K562 (cell line): ENCODE data around the gene MAP4K1. TPM values are rescaled to one million over a fixed set of nuclear protein-coding genes. Genes with fewer than 3 reads are reported as not detected.
A peak's percentile ranks its signal among the peaks of the same experiment; 100 is the strongest.

Experiments
- ATAC-seq: fragments of 200-7000 bp; cut with Tn5 transposase; 3 replicates; pipeline ENCODE4 v1.9.1; 2020; ENCODE audit warnings: moderate library complexity
- BruUV-seq: library from RNA; stranded (reverse); fragments of 400-500 nt; replicated peaks from 2 replicates; lab custom pipeline; 2021; lab: Mats Ljungman, UMichigan
- CTCF ChIA-PET: fragments of 300-600 bp; formaldehyde crosslinking; extraction: SDS; loops from one replicate; lab custom pipeline; 2021; ENCODE audit warnings: low intra/inter-chr PET ratio; lab: Yijun Ruan, JAX
- POLR2A ChIA-PET: fragments of 300-600, 350-650 bp; sonication (Branson Sonifier 250); formaldehyde crosslinking; extraction: SDS; loops from one replicate; lab custom pipeline; 2021; ENCODE audit warnings: antibody characterized with exemption, inconsistent platforms; lab: Yijun Ruan, JAX
- DNase-seq, 4 experiments: peaks; one replicate each; pipeline versions ENCODE4 v3.0.0 to v3.0.0-alpha.2; 2011 to 2018; ENCODE audit warnings: low spot score in 3 of 4, mixed read lengths in 3 of 4; ENCODE audit errors: extremely low read depth in 1 of 4
- FAIRE-seq: peaks from 2 replicates; lab custom pipeline; 2011; peaks lifted over from hg19 to GRCh38; lab: Jason Lieb, UNC
- H2AFZ ChIP-seq: 2 replicates; pipeline ENCODE4 v1.6.0; 2011; ENCODE audit warnings: low read depth, low read length, control low read depth, inconsistent platforms
- H3K27ac ChIP-seq: fragments of 200-600 bp; 3 replicates; pipeline ENCODE4 v1.8.0; 2011; ENCODE audit warnings: low read depth, mild to moderate bottlenecking, control low read depth, inconsistent platforms, low read length, moderate library complexity, mixed read lengths; ENCODE audit errors: extremely low read depth
- H3K27me3 ChIP-seq, 2 experiments: fragments of 300-600 bp in 1 of 2; 2 replicates in 1 of 2; 3 replicates in 1 of 2; pipeline versions ENCODE4 v1.6.0 to v1.8.0; 2011; ENCODE audit warnings: inconsistent platforms in 2 of 2, low read length in 2 of 2, mild to moderate bottlenecking in 1 of 2, mixed read lengths in 1 of 2, moderate library complexity in 1 of 2; ENCODE audit not compliant: control insufficient read depth in 2 of 2, insufficient read depth in 2 of 2
- H3K36me3 ChIP-seq: fragments of 300-600 bp; 3 replicates; pipeline ENCODE4 v1.8.0; 2011; ENCODE audit warnings: mild to moderate bottlenecking, low read length, inconsistent platforms; ENCODE audit not compliant: control insufficient read depth, insufficient read depth
- H3K4me1 ChIP-seq, 2 experiments: fragments of 200-600 bp in 1 of 2; replicated peaks in 1 of 2; 2 replicates in 1 of 2; 3 replicates in 1 of 2; pipeline versions ENCODE4 v1.5.1 to v1.8.0; 2011; ENCODE audit warnings: inconsistent platforms in 2 of 2, low read length in 2 of 2, mild to moderate bottlenecking in 1 of 2, mixed read lengths in 1 of 2, moderate library complexity in 1 of 2; ENCODE audit not compliant: control insufficient read depth in 2 of 2, insufficient read depth in 2 of 2
- H3K4me2 ChIP-seq: 2 replicates; pipeline ENCODE4 v1.6.1; 2011; ENCODE audit warnings: low read length, control low read depth, inconsistent platforms, mixed read lengths; ENCODE audit not compliant: insufficient read depth
- H3K4me3 ChIP-seq: fragments of 200-600 bp; sonication (generic), shearing (Covaris generic); 2 replicates; pipeline ENCODE4 v1.5.1; 2016; ENCODE audit warnings: control low read depth, inconsistent platforms
- H3K79me2 ChIP-seq: fragments of 200-600 bp; 3 replicates; pipeline ENCODE4 v1.8.0; 2011; ENCODE audit warnings: low read length, inconsistent platforms; ENCODE audit not compliant: control insufficient read depth, insufficient read depth
- H3K9ac ChIP-seq, 2 experiments: 2 replicates each; pipeline versions ENCODE4 v1.6.0 to v1.6.1; 2011; ENCODE audit warnings: low read depth in 2 of 2, low read length in 2 of 2, control low read depth in 1 of 2, inconsistent platforms in 1 of 2, mild to moderate bottlenecking in 1 of 2, mixed read lengths in 1 of 2; ENCODE audit not compliant: insufficient read depth in 1 of 2
- H3K9me1 ChIP-seq: one replicate; pipeline ENCODE4 v1.6.0; 2011; ENCODE audit warnings: inconsistent platforms, mild to moderate bottlenecking, low read length, moderate library complexity; ENCODE audit not compliant: control insufficient read depth, insufficient read depth
- H3K9me3 ChIP-seq: replicated peaks from 2 replicates; pipeline ENCODE4 v1.5.1; 2011; ENCODE audit warnings: low read depth, low read length, inconsistent platforms; ENCODE audit not compliant: control insufficient read depth, insufficient read depth
- H4K20me1 ChIP-seq: replicated peaks from 2 replicates; pipeline ENCODE4 v1.6.1; 2011; ENCODE audit warnings: low read length, inconsistent platforms, mixed read lengths; ENCODE audit not compliant: control insufficient read depth, insufficient read depth
- ATF1 ChIP-seq, 2 experiments: fragments of 450-650 bp in 1 of 2; IDR thresholded peaks; 2 replicates each; pipeline ENCODE4 v1.6.1; 2016; ENCODE audit warnings: missing compliant biosample characterization in 1 of 2, missing genetic modification characterization in 1 of 2
- BRCA1 ChIP-seq, 2 experiments: fragments of 450-650 bp in 1 of 2; sonication (generic) in 1 of 2; formaldehyde crosslinking in 1 of 2; IDR thresholded peaks; 2 replicates each; pipeline versions ENCODE4 v1.5.0 to v1.6.1; 2017 to 2020; ENCODE audit warnings: mild to moderate bottlenecking in 1 of 2, missing genetic modification reagents in 1 of 2
- BRF1 ChIP-seq: IDR thresholded peaks from 3 replicates; pipeline ENCODE4 v1.6.1; 2011; ENCODE audit warnings: borderline replicate concordance, mild to moderate bottlenecking; ENCODE audit not compliant: insufficient read length; ENCODE audit errors: extremely low read depth
- CREB1 ChIP-seq, 2 experiments: sonication (generic) in 1 of 2; formaldehyde crosslinking in 1 of 2; IDR thresholded peaks; 2 replicates each; pipeline versions ENCODE4 v1.6.1 to v1.8.0; 2012 to 2022; ENCODE audit warnings: inconsistent platforms in 1 of 2, mild to moderate bottlenecking in 1 of 2, missing genetic modification reagents in 1 of 2, moderate library complexity in 1 of 2
- HMGN3 ChIP-seq: IDR thresholded peaks from 2 replicates; pipeline ENCODE4 v1.6.1; 2011; ENCODE audit warnings: borderline replicate concordance, low read depth, mild to moderate bottlenecking, mixed read lengths, low read length; ENCODE audit not compliant: insufficient read length; ENCODE audit errors: extremely low read depth
- HNRNPLL ChIP-seq: fragments of 200-400 bp; formaldehyde crosslinking; IDR thresholded peaks from 2 replicates; pipeline ENCODE4 v1.6.1; 2017; ENCODE audit warnings: low read length, low read depth, mild to moderate bottlenecking; ENCODE audit not compliant: poor library complexity, severe bottlenecking
- MTF1 ChIP-seq: fragments of 250-450 bp; sonication (Bioruptor Pico); IDR thresholded peaks from 2 replicates; pipeline ENCODE4 v1.9.0; 2021; ENCODE audit warnings: moderate library complexity, mild to moderate bottlenecking, inconsistent platforms, borderline replicate concordance
- MYBL2 ChIP-seq, 2 experiments: fragments of 450-650 bp in 1 of 2; sonication (generic) in 1 of 2; formaldehyde crosslinking in 1 of 2; IDR thresholded peaks; 2 replicates each; pipeline versions ENCODE4 v1.6.1 to v1.8.1; 2017 to 2022; ENCODE audit warnings: borderline replicate concordance in 1 of 2, inconsistent platforms in 1 of 2, low read depth in 1 of 2, mild to moderate bottlenecking in 1 of 2, missing genetic modification reagents in 1 of 2, moderate library complexity in 1 of 2
- NCOR1 ChIP-seq: fragments of 450-650 bp; IDR thresholded peaks from 2 replicates; pipeline ENCODE4 v1.6.1; 2016; ENCODE audit warnings: mild to moderate bottlenecking, moderate library complexity
- NEUROD1 ChIP-seq: fragments of 150-350 bp; IDR thresholded peaks from 2 replicates; pipeline ENCODE4 v1.6.1; 2014; ENCODE audit warnings: borderline replicate concordance, low read length, low read depth; ENCODE audit not compliant: partially characterized antibody
- SRSF9 ChIP-seq: fragments of 200-400 bp; formaldehyde crosslinking; IDR thresholded peaks from 2 replicates; pipeline ENCODE4 v1.6.1; 2017; ENCODE audit warnings: low read depth, low read length, borderline replicate concordance
- TCF7L2 ChIP-seq: fragments of 150-350 bp; IDR thresholded peaks from 2 replicates; pipeline ENCODE4 v1.6.1; 2016; ENCODE audit warnings: low read depth, mild to moderate bottlenecking, low read length, moderate library complexity
- UBTF ChIP-seq, 2 experiments: IDR thresholded peaks; 2 replicates each; pipeline ENCODE4 v1.6.1; 2012; ENCODE audit warnings: improper control_type of control experiment in 2 of 2, low read depth in 2 of 2, low read length in 2 of 2, borderline replicate concordance in 1 of 2
- ZNF12 ChIP-seq: sonication (generic); formaldehyde crosslinking; IDR thresholded peaks from 2 replicates; pipeline ENCODE4 v1.4.0; 2020; ENCODE audit warnings: mild to moderate bottlenecking, missing genetic modification reagents
- ZNF165 ChIP-seq: fragments of 250-450 bp; sonication (Bioruptor Pico); IDR thresholded peaks from 2 replicates; pipeline ENCODE4 v1.4.0; 2020; ENCODE audit warnings: borderline replicate concordance
- ZNF347 ChIP-seq: fragments of 450-650 bp; formaldehyde crosslinking; IDR thresholded peaks from 2 replicates; pipeline ENCODE4 v1.4.0; 2020; ENCODE audit warnings: low read depth, mild to moderate bottlenecking, moderate library complexity
- WGBS: fragments of 100-300 bp; shearing (Covaris generic); methylation state at CpG from one replicate; pipeline ENCODE4 v1.1.6; 2016; ENCODE audit warnings: low coverage, mixed read lengths; ENCODE audit not compliant: insufficient coverage; ENCODE audit errors: missing lambda C conversion rate; 5-methylcytosine and 5-hydroxymethylcytosine counted together
- in situ Hi-C: fragments of 300-500 bp; cut with MboI; formaldehyde crosslinking; loops from 4 replicates; pipeline ENCODE4 v1.15.0; 2018; ENCODE audit warnings: inconsistent platforms, mixed read lengths
- intact Hi-C: fragments of 100-400 bp; cut with micrococcal nuclease; formaldehyde crosslinking; loops from 2 replicates; pipeline ENCODE4 v1.14.2; 2022
- polyA plus RNA-seq, 8 experiments: library from polyadenylated mRNA; depleted of rRNA in 4 of 8; stranded (reverse) in 5 of 8; unstranded in 3 of 8; fragments of >200 nt; fragmentation: Nextera tagmentation in 2 of 8; fragmentation: Illumina TruSeq in 1 of 8; extraction: Ambion mirVana in 2 of 8; extraction: Trizol in 1 of 8; gene quantifications; 2 replicates each; pipeline versions ENCODE4 v1.2.1 to v1.2.3, GENCODE V29; 2011 to 2014; ENCODE audit warnings: inconsistent platforms in 1 of 8, missing spikeins in 1 of 8
- total RNA-seq, 7 experiments: library from RNA; depleted of rRNA in 6 of 7; stranded (reverse); fragments of >200 nt in 6 of 7; fragmentation: Illumina TruSeq in 2 of 7; extraction: Trizol in 2 of 7; gene quantifications; 2 replicates each; pipeline versions ENCODE4 v1.2.1 to v1.2.3, GENCODE V29; 2011 to 2021; ENCODE audit warnings: low replicate concordance in 1 of 7

MAP4K1 gene
- total and polyA plus RNA-seq, 9 of the 15 experiments (the other 6 are each of a cell fraction or from before 2014, with no cell fraction given) = 0.14 to 3.2 (median 0.73) TPM; not detected in 1

DNA sequence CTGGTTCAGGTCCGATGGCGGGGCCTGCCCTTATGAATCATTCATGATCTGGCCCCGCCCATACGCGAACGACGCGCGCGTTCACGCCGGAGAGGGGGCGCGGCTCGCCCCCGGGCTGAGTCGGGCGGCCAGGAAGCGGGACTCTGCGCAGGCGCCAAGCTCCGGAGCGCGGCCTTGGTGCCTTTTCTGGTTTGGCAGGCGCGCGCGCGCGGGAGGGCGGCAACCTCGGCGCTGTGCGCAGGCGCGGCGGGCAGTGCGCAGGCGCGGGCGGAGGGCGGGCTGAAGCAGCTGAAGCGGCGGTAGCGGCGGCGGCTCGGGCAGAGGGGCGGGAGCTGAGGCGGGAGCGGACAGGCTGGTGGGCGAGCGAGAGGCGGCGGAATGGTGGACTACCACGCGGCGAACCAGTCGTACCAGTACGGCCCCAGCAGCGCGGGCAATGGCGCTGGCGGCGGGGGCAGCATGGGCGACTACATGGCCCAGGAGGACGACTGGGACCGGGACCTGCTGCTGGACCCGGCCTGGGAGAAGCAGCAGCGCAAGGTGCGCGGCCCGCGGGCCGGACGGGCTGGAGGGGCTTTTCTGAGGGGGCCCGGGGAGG lies 29.7 kb upstream of the MAP4K1 start, which contains the start of gene ACTN4:
Gene ACTN4, plus strand, starts transcription at position 282 of the 598 bp plus-strand sequence. Its CDS starts 97 bp downstream, at position 379.
- Histone ChIP-seq H3K9me3 (no peaks in the 10 kb centered on the region), H3K27ac (peak within 1 kb of the TSS; percentile 83), H3K9ac (peak within 1 kb of the TSS; percentile 89 to 97), H3K4me2 (peak within 1 kb of the TSS; percentile 94), H3K9me1 (no peaks in the 10 kb centered on the region), H3K27me3 (no peaks in the 10 kb centered on the region), H3K4me3 (peak within 1 kb of the TSS; percentile 99), H3K4me1 (peaks cover 27 to 34% of the 10 kb centered on the region in 2 experiments; a peak in 4 of 5 replicates), H4K20me1 (peaks cover 29% of the 10 kb centered on the region), H2AFZ (peak within 1 kb of the TSS; percentile 91), H3K36me3 (peaks cover 12% of the 10 kb centered on the region; the same call in 2 of the 3 replicates), H3K79me2 (peaks cover 51% of the 10 kb centered on the region)
- under 1% methylated on average over 57 of the region's 77 CpGs for WGBS
- ChIA-PET CTCF (no interaction called here), POLR2A (interaction anchor here (0.5 to 3.8 kb wide), 9 partner anchors 11 to 99 kb away, joined by 3 to 17 read pairs (median 3); partner anchors contain the start of gene EIF3K)
- FAIRE-seq = peak; percentile 92
- in situ Hi-C loops = no loop called here
- peak; percentile 97 to 99 (median 98) for DNase-seq
- no TSS peak for BruUV-seq
- intact Hi-C loops = loop anchor here (1.0 kb wide), 1 partner anchor 10 kb away; no protein-coding TSS in a partner anchor
- peak; percentile 88 for ATAC-seq
- TF ChIP-seq CREB1 (IDR thresholded peaks at IDR 0.05) (no peak), CREB1 (CRISPR knock-in tag; IDR thresholded peaks at IDR 0.05) (peak; percentile 71), HNRNPLL (peak; percentile 65), BRF1 (no peak), HMGN3 (no peak), NCOR1 (0 out of 2 replicates have a peak, but pooled peaks have one; percentile 7), ATF1 (CRISPR knock-in tag; IDR thresholded peaks at IDR 0.05) (no peak), ATF1 (tag; IDR thresholded peaks at IDR 0.05) (0 out of 2 replicates have a peak, but pooled peaks have one; percentile 28), MYBL2 (IDR thresholded peaks at IDR 0.05; ENCODE audit: low read depth) (no peak), MYBL2 (CRISPR knock-in tag; IDR thresholded peaks at IDR 0.05; ENCODE audit: borderline replicate concordance) (no peak), NEUROD1 (peak; percentile 31), ZNF165 (CRISPR knock-in tag) (no peak), SRSF9 (no peak), MTF1 (no peak), UBTF (IDR thresholded peaks at IDR 0.05; ENCODE audit: borderline replicate concordance in 1 of 2, low read depth in 2 of 2, low read length in 2 of 2) (0 out of 4 replicates have a peak, but pooled peaks have one; percentile 70), ZNF12 (CRISPR knock-in tag) (peak; percentile 41; the same call in 1 of the 2 replicates), ZNF347 (CRISPR knock-in tag) (no peak), BRCA1 (IDR thresholded peaks at IDR 0.05) (no peak), BRCA1 (CRISPR knock-in tag; IDR thresholded peaks at IDR 0.05) (peak; percentile 84; the same call in 1 of the 2 replicates), TCF7L2 (no peak)
